EH (cell line): Measurements from ENCODE around the gene COMT.

Source experiments
- DNase-seq: peaks from one replicate; pipeline ENCODE4 v3.0.0-alpha.2; 2015; ENCODE audit warnings: low read depth

The COMT gene

GRCh38 chr22:19982991-19983578 lies 41.5 kb downstream of the COMT start:
- DNase-seq: no peak

DNA sequence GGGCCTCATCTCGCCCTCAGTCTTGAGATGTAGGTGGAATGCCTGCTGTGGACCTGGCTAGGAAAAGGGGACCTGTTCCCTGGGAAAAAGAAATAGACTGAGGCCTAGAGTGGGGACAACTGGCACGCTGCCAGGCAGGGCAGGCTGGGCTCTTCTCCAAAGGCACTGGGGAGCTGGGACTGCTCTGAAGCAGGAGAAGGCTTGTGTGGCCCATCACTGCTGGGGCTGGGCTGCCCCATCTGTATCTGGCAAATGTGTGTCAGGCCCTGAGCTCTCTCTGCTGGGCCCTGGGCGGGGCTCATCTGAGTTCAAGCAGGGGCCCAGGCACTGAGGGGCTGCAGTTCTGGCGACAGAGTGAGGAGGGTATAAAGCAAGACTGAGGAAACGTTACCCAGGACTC lies 42.2 kb downstream of the COMT start:
- no peak for DNase-seq

DNA sequence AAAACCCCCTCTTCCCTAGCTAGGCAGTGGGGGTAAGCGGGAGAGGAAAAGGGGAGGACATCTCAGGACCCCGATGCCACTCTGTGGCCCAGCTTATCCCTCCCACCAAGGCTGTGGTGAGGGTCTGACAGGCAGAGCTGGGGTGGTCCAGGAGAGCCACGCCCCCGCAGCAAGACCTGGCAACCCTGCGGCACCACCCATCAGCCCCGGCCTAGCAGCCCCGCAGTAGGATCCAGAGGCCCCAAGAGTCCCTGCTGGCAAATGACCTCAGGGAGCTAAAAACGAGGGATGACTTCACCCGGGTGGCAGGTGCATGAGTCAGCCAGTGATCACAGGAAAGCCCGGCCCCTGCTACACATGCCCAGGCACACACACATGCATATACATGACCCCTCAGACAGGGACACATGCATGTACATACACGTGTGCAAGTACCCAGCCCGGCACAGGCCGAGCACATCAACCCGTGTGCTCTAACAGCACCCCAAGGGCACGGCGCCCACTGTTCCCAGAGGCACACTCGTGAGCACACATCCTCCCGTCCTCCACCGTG lies 42.7 kb downstream of the COMT start:
- DNase-seq: peak; percentile 81

DNA sequence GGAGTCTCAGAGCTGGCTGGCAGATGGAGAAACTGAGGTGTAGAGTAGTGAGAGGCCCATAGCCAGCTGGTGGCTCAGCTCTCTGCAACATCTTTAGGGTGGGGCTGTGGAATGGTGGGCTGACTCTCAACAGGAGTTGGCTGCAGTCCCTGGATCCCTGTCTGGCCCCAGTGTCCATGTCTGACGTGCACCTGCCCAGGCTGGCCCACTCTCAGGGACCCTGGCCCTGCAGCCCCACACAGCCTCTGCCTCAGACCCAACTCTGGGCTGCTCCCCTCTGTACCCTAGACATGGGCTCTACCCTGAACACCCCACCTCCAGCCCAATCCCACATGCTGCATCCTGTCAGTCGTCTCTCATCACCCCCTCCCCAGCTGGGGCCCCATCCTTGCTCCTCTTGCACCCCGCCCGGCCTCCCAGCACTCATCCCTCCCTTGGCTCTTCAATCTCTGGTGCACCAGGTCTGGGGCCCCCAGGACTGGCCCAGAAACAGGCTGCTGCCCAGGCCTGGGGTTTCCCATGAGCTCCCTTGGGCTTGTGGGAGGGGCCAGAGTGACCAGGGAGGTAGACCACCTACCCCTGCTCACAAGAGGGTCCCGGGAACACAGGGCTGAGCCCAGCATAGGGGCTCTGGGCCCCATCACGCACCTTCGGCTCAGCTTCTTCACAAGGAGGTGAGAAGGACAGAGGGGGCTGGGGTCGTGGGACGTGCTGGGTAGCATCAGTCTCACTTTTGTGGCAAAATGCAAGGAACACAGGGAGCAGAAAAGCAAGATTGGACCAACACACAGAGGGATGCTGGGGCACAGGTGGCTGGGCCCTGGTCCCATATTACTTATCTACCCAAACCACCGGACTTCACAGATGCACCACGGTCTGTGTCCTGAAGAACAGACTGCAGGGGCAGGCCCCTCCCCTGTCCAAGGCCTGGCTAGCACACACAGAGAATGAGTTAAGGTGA lies 43.6 kb downstream of the COMT start:
- DNase-seq: no peak

DNA sequence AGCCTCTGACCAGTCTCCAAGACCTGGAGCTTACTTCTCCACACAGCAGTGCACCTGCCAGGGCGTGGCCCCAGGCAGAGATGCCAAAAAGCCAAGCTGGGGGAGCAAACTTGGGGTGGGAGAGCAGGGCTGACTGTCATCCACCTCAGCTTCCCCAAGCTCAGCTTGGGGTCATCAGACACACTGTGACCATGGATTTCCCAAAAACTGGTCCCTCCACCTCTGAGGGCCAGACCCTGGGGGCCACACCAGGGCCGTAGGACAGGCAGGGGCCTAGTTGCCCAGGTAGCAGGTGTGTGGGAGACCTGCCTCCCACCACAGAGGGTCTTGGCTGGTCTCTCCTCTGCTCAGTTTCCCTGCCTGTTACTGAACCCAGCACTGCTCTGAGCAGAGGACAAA lies 44.4 kb downstream of the COMT start:
- no peak for DNase-seq

DNA sequence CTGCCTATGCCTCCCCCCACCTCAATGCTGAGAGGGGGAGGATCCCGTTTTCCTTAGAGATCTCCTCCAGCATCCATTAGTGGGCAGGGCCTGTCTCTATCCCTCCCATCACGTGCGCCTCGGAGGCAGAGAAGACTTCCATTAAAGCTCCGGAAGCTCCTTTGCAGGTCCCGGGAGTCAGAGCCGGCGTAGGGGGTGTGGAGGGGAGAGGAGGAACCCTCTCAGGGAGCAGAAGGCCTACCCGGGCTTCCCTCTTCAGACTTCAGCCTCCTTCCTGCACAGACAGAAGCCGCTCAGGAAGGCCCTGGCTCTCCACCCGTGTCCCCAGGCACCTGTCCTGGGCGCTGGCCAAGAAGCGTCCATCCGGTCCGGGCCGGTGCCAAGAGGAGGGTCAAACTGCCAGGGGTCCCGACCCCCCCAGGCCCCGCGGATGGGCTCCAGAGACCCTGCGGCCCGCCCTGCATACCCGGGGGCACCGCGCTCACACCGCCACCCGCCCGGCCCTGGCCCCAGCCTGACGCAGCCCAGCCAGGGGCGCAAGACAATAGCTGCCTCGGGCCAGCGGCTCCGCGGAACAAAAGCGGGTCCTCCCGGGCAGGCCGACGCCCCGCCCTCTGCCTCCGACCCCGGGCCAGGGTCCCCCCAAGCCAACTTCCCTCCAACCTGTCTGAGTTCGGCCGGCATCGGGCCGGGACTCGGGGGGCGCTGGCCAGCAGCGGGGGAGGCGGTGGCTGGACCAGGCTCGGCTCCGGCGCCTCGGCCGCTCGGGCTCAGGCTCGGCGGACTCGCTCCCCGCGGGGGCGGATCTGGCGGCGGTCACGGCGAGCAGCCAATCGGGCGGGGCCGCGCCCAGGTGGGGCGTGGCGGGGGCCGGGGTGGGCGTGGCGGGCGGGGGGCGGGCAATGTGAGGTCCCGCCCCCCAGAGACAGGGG lies 45.1 kb downstream of the COMT start:
- DNase-seq: peak; percentile 75

DNA sequence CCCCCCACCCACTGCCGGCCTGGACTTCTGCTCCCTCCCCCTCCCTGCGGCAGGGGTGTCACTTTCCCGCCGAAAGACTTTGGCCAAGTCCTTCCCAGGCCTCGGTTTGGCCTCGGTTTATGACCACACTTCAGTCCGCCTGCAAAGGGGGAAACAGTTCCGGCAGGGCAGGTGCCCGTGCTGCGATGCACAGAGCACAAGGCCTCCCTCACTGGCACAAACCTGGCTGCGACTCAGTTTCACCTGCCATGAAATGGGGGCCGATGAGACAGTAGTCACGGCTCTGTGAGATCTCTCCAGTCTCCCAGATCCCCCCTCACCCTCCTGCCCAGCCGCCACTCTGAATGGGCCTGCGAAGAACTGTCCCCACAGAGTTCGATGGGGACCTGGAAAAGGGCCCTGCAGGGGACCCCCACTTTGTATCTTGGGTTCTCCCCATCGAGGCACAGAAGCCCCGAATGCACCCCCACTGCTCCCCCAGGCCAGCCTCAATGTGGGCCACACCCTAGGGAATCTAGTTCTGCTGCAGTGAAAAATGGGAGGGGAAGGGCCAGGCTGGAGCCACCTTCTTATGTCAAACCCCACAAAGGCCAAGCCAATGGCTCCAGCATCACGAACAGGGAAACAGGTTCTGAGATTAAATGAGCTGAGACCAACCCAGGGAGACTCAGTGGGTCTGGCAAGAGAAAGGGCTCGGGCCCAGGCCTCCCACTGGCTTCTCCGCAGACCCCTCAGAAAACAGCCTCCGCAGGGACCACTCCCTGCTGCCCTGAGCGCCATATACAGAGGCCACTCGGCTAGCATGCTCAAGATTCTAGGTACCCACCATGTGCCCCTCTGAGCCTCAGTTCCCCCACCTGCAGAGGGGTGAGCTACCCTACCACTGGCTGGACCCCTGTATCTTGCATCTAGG lies 46.1 kb downstream of the COMT start:
- no peak for DNase-seq

DNA sequence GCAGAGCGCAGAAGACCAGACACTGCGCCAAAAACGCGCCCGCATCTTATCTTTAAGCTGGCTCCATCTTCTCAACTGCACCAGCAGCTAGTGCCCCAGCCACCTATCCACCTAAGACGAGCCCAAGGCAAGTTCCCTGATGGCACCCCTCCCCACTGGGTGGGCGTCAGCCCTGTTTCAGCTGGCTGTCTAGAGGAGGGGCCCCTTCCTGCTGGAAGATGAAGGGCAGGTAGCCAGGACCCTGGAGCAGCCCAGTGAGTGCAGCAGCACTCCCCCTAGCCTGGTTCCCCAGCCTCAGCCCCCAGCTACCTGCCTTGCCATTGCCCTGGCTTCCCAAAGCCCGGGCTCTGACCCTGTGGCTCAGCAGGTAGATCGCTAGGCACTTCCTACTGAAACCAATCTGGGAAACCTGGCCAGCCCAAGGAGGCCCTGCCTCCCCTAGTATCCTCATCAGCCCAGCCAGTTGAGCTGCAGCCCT lies 46.8 kb downstream of the COMT start:
- DNase-seq: no peak

DNA sequence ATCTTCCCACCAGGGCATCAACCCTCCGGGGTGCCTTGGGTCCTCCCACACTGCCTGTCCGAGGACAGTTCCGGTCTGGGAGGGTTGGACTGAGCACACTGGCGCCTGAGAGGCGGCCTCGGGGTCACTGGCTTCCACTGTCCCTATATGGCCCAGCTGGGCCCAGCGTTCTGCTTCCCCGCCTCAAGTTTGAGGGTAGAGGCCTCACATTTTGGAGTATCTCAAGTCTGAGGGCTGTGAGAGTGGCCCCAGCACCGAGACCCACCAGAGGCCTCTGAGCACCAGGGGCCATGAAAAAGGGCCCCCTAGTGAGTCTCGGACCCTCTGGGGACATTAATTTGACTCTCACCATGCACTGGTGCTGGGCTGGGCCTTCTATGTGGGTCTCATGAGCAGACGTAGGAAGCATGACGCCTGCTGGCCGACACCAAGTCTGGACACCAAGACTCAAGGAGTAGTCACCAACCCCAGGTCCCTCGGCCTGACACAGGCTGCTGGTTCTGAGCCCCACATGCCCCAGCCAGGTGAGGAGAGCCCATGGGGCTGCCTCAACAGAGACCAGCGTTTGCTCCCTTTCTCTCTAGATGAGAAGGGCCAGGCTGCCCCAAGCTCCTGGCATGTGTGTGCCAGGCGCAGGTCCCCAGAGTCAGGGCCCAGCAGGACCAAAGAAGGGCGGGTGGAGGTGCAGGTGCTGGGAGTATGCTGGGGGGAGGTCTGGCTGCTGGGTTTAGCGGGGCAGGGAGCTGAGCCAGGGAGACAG lies 47.6 kb downstream of the COMT start:
- DNase-seq: no peak

- no peak for DNase-seq
These were observed 48.1 kb downstream of the COMT start for GRCh38 chr22:19989725-19990067.

GRCh38 chr22:19990188-19990587 lies 48.6 kb downstream of the COMT start:
- no peak for DNase-seq

DNA sequence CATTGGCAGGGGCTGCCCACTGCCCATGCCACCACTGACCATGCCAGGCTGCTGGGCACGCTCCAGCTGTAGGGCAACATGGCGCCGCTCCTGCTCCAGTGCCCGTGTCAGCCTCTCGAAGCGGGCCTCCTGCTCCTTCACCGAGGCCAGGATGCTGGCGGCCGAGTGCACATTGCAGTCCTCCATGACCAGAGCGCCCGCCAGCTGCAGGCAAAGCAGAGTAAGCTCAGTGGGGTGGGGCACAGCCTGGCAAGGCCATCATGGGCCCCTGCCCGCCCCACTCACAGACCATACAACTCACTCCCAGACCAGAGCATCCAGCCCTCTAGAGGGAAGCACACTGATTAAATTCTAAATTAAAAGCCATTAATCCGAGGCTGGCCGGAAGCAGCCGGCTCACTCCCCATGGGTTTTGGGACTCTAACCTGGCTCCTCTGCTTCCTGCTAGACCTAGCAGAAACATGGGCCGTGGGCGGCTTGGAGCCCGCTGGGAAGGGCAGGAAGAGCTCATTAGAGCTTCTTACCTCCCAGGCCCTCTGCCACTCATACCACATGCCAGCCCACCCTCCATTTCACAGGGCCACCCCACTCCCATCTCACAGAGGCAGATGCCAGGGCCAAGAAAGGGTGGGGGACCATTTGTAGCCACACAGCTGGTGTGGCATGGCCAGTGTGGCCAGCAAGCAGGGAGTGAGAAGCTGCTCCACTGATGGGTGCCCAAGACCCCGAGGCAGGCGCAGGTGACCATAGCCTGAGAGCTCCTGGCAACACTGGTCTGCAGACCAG lies 49.2 kb downstream of the COMT start:
- DNase-seq: no peak

DNA sequence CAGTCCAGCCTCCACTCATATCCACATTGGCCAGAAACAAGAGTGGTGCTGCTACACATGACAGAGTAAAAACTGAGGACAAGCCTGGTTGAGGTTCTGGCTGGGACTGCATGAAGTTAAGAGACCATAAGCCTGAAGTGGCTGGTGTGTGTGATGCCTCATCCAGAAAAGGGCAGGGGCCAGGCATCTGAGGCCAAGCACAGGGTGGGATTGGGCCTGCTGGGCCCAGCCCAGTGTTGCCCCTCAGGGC lies 49.7 kb downstream of the COMT start:
- DNase-seq: no peak

DNA sequence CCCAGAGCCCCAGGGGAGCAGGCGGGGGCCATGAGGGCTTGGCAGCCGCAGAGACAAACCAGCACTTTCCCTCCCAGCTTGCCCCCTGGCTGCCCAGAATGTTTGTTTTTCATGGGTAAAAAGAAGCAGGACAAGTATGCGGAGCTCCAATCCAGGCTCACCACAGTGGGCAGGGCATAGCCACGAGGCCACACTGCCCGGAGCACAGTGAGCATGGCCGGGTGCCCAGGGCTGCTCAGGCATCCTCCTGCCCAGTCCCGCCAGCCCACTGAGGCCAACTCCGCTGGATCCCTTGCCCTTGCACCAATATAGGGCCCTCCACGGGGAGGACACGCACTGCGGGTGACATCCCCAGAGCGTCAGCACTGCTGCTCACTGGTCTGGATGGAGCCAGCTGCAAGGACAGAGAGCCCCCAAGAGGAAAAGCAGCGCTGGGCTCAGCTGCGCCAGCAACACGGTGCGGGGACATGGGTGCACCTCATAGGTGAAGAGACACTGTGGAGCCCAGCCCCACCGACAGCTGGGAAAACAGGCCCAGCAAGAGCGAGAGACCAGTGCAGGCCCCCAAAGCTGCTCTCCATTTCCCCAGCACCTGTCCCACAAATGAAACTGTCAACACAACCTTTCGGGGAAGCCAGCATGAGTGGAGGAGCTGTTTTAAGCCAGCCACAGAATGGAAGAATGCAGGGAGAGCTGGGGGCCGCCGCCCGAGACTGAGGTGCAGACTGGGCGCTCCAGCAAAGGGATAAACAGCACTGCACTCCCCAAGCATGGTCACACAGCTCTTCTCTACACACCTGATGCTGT lies 50.3 kb downstream of the COMT start:
- peak; percentile 19 for DNase-seq

DNA sequence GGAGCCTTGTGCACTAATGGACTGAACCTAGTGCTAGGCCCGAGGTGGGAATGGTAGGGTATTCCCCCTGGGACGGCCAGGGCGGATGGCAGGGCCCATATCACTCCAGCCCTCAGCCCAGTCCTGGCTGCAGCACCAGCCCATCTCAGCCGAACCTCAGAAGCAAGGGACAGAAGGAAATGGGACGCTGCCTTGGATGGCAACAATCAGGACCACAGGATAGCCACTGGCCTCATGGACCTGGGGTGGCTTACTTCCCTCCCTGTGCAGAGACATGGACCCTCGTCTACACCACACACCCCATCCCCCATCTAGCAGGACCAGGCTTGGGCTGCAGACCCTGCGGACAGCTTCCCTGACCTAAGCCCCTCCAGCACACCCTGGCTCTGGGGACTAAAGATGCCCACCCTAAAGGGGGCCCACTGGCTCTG lies 50.9 kb downstream of the COMT start:
- DNase-seq: no peak

GRCh38 chr22:19992921-19993355 lies 51.4 kb downstream of the COMT start:
- no peak for DNase-seq

DNA sequence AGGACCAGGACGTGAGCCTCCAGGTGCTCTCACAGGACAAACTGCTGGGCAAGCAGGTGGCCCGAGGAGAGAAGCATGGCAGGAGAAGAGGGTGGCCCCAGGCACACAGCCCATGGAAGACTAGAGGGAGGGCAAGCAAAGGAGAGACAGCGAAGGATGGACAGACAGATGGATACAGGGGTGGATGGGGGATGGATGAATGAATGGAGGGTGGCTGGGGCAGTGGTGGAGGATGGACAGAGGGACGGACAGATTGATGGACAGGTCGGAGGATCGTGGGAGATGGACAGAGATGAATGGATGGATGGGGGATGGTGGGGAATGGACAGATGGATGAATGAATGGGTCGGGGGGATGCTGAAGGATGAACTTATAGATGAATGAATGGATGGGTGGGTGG lies 52.4 kb downstream of the COMT start:
- DNase-seq: no peak

DNA sequence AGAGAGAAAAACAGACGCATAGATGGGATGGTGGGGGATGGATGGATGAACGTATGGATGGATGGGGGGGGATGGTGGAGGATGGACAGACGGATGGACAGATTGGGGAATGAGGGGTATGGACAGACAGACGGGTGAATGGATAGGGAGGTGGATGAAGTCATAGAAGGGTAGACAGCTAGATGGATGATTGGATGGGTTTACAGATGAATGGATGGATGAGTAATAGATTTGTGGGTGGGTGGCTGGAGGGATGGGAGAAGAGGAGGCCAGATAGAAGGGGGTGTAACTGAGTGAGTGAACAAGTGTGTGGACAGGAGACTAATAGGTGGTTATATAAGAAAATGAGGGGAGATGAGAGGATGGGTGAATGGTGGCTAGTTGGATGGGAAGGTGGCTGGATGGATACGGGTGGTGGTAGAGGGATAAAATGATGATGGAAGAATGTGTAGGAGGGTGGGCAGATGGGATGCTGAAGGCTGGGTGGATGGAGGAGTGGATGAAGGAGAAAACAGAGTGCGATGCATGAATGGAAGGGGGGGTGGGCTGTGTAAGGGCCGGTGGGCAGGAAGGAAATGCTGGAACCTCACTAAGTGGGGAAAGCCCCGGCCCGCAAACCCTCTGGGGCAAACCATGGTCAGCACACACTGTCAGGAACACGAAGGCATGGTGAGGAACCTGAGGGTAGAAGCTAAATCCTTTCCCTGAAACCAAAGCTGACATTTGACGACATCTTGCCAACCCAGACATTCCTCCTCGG lies 53.5 kb downstream of the COMT start:
- no peak for DNase-seq
